Stimulated activated CD4-positive, alpha-beta T cell treated with anti-CD3 and anti-CD28 coated beads, TNF-alpha, amount 100 ng/mL, for 48 hours (primary cell): ENCODE measurements around the gene ZNF283.
"Not testable (repeated sequence)": the region's sequence is repeated elsewhere in the genome, so short reads cannot be mapped to it uniquely, and the experiment has no call there.

Source experiments
- DNase-seq, 3 donors: peaks; one replicate each; pipeline ENCODE4 v3.0.0-alpha.2; 2020; ENCODE audit warnings: low read depth in 3 of 3

Gene ZNF283

DNA sequence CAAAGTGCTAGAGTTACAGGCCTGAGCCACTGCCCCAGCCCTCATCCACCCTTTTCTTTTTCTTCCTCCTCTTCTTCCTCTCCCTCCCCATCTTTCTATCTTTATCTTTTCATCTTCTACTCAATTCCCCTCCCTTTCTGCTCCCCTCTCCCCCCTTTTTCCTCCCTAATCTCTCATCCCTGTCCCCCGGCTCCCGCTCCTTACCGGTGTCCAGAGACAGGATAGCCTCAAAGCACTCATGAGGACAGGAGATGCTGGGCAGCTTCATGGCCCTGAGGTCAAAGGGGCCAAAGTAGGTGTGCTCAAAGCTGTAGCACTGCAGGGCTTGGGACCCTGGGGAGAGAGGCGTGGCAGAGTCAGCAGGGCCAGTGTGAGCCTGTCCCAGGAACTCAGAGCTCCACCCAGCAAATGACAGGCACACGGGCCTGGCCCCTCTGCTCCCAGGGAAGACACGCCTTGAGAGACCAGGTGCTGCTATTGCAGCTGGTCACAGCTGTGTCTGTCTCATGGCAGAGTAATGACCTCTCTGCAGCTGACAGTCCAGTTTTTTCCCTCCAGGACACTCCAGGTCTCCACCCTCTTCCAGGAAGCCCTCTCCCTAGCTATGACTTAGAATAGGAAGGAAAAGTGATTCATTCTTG is 27.5 kb upstream of the ZNF283 start:
- no peak for DNase-seq

DNA sequence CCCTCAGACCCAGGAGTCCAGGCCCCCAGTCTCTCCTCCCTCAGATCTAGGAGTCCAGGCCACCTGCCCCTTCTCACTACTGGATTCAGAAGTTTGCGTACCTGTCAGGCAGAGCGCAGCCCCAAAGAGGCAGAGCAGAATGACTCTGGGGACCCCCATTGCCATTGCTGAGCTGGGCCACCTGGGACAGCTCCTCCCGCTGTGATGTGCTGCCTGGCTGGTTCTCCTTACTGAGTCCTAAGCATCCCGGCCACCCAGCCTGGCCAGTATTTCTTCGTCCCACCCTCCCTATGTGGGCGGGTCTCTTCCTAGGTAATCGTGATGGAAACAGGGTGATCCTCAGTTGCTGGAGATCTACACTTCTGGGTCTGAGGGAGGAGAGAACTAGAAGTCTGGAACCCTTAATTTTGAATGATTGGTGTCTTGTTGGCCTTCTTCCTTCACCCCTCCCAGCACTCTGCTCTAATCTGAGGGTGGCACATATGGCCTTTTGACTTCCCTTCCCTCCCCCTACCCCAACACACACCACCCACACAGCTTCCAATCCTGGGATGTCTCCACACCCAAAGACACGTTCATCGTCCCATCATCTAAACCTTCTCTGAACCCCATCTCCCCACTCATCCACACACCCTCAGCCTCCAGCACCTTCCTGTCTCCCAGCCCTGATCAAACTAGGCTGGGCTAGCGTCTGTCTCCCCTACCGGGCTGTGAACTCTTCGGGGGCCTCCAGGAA is 24.7 kb upstream of the ZNF283 start, which contains the start of gene LYPD5:
TSS of gene LYPD5 (minus strand) at position 232 of the 736 bp plus-strand sequence. CDS start at position 165, 67 bp downstream.
- no peak for DNase-seq

DNA sequence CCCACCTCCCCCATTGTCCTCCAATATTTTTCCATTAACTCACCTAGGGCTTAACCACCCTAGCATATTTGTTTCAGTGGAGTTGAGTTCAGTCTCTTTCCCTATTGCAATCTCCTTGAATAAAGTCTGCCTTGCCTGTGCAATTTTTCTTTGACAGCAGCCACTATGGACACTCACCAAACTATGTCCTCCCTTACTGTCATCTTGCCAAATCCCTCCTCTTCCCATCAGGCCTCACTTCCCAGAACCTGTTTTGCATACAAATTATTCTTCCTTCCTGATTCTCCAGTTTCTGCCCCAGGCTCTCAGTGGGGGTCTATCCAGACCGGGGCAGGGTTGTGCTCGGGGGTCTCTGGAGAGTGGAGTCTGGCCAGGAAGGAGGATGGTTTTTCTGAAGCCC is 22.7 kb upstream of the ZNF283 start:
- no peak for DNase-seq

DNA sequence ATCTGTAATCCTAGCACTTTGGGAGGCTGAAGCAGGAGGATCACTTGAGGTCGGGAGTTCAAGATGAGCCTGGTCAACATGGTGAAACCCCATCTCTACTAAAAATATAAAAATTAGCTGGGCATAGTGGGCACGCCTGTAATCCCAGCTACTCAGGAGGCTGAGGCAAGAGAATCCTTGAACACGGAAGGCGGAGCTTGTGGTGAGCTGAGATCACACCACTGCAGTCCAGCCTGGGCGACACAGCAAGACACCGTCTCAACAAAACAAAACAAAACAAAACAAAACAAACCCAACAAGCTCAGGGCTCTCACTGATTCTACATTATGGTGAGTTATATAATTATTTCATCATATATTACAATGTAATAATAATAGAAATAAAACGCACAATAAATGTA is 20.7 kb upstream of the ZNF283 start:
- not testable (repeated sequence) for DNase-seq

DNA sequence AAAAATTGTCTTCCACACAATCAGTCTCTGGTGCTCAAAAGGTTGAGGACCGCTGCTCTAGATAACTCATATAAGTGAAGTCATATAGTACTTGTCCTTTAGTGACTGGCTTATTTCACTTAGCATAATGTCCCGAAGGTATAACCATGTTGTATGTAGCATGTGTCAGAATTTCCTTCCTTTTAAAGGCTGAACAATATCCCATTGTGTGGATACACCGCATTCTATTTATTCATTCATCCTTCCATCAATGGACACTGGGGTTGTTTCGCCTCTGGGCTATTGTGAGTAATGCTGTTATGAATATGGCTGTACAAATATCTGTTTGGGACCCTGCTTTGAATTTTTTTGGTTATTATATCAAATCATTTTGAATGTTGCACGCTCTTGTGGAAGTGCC is 20.3 kb upstream of the ZNF283 start:
- DNase-seq: no peak

DNA sequence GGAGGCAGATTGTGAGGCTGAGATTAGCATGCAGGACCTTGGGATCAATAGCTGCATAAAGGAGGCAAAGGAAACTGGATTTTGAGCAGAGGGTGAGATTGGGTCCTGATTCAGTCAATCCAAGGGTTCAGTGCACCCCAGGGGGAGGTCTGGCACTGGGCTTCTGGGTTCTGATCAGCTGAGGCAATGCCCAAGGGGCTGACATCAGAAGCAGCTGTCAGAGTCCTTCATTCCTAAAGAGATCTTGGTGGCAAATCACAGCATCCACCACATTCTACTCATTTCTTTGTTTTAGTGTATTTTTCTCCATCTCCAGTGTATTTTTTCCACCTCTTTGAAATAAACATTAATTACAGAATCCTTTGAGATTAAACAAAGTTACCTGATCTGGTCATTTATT is 19.5 kb upstream of the ZNF283 start:
- no peak for DNase-seq

DNA sequence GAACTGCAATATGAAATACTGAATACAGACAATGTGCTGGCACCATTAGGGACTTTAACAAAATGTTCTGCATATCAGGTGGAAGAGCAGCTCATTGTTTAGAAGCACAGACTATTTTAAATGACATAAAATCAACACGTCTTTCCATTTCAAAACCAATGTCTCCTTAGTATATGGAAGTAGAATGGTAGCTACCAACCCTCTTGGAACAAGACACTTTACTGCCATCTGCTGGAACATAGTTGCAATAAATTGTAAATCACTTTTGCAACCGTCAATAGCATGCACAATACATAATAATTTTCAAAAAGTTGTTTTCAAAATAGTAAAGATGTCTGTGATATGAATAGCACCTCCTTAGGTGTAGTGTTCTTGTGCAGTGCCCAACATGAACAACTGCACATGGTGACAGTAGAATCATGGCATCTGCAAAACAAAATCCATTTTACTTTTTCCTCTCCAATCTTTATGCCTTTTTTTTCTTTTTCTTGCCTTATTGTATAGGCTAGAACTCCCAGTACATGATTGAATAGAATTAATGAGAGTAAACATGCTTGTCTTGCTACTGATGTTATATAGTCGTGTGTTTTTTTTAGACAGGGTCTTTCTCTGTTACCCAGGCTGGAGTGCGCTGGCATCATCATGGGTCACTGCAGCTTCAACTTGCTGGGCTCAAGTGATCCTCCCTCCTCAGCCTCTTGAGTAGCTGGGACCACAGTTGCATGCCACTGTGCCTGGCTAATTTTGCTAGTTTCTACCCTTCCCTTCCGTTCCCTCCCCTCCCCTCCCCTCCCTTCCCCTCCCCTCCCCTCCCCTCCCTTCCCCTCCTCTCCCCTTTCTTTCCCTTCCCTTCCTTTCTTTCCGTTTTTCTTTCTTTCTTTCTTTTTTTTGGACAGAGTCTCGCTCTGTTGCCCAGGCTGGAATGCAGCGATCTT is 17.1 kb upstream of the ZNF283 start:
- no peak for DNase-seq

DNA sequence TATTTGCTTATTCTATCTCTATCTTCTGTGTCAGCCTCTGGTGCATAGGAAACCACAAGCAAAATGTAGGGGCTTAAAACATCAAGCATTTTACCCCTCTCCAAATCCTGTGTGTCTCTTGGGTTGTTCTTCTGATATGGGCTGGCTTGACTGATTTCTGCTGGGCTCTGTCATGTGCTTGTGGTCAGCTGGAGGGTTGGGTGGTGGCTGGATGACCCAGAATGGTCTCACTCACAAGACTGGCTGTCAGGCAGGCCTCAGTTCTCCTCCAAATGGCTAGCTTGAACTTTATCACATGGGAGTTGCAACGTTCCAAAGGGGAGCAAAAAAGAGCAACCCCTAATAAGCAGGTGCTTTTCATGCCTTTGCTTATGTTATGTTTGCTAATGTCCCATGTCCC is 15.3 kb upstream of the ZNF283 start:
- no peak for DNase-seq

DNA sequence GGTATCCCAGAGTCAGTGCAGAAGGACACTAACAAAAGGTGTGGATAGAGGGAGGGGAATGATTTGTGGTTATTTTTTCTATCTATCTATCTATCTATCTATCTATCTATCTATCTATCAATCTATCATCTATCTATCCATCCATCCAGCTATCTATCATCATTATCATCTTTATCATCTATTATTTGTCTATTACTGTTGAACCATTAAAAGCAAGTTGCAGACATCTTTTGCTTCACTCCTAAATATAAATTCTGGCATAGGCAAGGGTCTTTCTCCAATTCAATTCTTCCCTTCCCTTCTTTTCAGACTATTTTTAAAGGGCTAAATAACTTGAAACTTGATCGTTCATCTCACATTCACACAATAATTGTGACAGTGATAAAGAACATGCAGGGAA is 14.9 kb upstream of the ZNF283 start:
- no peak for DNase-seq

DNA sequence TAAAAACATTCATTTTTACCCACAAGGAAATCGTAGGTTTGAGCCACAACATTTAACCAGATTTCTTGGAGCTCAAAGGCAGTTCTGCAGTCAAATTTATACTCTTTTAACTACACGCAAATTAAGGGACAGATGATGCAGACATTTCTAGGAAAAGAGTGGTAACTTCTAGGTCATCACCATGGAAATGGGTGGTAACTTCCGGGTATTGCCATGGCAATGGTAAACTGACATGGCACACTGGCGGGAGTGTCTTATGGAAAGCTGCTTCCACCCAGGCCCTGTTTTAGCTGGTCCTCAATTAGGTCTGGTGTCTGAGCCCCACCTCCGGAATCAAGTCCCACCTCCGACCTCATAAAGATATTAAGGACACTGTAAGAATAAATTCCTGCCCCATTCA is 14.4 kb upstream of the ZNF283 start:
- no peak for DNase-seq

DNA sequence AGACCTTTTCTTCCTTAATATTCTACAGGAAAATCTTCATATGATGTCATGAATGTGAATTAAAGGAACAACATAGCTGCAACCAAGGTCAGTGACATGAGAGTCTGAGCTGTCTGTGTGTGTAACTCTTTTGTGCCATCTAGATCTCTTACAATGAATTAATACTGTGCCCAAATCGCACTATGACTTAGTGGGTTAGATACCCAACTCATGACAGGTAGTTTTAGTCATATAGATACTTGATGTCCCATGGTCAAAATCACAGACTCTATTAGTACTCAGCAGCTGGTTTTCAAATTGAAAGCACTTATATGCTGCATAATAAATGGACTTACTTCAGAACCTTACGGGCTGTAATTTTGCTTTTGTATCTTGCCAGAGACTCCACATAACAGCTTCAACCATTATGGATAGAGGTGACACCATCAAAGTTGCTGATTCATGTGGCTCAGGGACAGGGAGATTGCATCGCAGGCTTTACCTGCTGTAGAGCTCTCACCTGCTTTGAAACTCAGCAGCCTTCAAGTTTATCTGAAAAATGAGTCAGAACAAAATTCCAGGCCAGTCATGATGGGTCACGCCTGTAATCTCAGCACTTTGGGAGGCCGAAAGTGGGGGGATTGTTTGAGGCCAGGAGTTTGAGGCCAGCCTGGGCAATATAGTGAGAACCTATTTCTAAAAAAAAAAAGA is 12.3 kb upstream of the ZNF283 start:
- no peak for DNase-seq

DNA sequence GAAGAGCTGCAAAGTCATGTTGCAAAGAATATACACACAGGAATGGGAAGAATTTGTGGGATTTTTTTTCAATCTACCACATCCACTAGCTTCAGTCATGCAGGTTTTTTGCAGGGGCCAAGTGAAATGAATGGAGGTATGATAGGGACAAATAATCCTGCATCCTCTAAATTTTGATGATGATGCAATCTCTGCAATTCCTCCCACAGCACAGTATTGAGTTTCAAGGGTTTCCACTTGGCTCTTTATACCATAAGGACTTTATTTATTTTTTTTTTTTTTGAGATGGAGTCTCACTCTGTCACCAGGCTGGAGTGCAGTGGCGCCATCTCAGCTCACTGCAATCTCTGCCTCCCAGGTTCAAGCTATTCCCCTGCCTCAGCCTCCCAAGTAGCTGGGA is 9.7 kb upstream of the ZNF283 start:
- not testable (repeated sequence) for DNase-seq

DNA sequence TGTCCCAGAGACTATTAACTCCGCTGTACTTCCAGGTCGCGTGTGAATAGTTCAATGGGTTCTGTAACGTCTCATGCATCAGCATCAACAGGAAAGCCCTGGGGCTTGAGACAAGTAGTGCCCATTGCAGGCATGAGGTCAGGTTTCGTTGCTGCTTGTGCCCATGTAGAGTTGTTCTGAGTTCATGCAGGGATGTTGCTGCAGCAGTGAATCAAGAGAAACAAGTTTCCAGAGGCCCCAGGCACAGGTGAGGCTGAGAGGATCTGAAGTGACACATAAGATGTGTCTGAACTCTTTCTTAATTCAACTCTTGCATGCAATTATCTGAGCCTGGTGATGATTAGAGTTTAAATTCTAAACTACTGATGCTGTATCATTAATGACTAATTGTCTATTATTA is 8.6 kb upstream of the ZNF283 start:
- DNase-seq: no peak

DNA sequence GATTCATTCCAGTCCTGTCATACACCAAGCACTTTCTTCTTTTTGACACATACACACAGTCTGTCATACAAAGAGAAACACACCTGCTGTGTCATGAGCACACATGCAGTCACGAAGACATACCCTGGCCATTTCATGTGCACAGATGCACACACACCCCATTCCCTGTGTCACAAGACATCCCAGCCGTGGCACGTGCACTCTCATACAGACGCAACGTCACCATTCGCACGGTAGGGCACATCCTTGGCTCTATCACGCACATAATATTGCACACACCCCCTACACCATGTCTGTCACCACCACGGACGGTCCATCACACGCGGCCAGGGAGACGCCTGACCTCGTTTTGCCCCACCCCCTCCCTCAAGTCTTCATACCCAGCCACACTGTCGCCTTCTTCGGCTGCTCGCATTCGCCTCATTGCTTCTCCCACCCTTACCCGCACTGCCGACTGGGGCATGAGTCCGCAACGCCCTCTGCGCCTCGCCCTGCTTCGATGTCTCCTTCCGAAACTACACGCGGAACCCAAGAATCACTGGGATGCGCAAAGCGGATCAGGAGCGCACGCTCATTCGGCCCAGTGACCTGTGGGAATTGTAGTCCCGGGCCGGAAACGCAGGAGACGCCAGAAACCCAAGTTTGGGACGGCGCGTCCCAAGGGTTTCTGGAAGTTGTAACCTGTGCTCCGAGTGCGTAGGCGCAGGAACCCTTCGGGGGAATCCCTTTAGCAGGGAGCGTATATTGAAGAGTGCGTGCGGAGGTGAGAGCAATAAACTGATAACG is 6.8 kb upstream of the ZNF283 start:
- no peak for DNase-seq

DNA sequence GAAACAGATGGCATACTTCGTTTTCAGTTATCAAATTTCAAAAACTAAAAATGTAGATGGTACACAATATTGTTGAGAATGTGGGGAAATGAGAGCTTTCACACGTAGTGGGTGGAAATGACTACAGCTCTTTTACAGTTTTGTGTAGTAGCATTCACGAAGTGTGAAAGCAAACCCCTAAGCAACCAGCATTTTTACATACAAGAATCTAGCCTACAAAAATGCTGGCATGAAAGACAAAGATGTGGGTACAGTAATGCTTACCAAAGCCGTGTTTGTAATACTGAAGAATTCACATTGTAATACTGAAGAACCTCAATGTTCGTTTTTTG is 6.3 kb upstream of the ZNF283 start:
- DNase-seq: no peak

DNA sequence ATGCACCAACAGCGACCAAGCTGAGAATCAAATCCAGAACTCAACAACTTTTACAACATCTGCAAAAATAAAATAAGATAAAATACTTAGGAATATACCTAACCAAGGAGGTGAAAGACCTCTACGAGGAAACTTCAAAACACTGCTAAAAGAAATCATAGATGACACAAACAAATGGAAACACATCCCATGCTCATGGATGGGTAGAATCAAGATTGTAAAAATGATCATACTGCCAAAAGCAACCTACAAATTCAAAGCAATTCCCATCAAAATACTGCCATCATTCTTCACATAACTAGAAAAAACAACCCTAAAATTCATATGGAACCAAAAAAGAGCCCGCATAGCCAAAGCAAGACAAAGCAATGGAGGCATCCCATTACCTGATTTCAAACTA is 3.3 kb upstream of the ZNF283 start:
- DNase-seq: not testable (repeated sequence)

DNA sequence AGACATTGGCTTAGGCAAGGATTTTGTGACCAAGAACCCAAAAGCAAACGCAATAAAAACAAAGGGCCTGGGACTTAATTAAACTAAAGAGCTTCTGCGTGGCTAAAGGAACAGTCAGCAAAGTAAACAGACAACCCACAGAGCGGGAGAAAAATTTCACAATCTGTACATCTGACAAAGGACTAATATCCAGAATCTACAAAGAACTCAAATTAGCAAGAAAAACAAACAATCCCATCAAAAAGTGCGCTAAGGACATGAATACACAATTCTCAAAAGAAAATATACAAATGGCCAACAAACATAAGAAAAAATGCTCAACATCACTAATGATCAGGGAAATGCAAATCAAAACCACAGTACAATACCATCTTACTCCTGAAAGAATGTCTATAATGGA is 2.5 kb upstream of the ZNF283 start:
- not testable (repeated sequence) for DNase-seq

DNA sequence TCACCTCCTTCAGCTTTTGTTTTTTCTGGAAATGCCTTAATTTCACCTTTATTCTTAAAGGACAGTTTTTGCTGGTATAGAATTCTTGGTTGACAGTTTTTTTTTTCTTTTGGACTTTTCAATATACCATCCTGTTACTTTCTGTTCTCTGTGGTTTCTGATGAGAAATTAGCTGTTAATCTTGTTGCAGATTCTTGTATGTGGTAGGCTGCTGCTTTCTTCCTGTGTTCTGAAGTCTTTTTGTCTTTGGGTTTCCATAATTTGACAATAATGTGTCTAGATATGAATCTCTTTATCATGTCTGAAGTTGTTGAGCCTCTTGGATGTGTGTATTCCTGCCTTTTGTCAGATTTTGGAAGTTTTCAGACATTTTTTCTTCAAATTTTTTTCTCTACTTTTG is 12.0 kb downstream of the ZNF283 start:
- no peak for DNase-seq

DNA sequence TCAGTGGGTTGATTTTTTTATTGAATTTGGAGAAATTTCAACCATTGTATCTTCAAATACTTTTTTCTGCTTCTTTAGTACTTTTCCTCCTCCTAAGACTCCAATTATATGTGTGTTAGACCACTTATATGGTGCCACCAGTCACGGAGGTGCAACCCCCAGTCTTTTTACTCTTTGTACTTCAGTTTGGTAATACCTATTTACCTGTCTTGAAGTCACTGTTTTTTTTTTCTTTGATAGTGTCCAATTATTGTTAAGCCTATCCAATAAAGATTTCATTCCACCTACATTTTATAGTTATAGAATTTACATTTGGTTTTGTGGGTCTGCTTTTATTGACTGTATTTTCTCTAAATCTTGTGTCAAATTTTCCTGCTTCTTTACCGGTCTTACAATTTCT is 14.9 kb downstream of the ZNF283 start:
- no peak for DNase-seq

DNA sequence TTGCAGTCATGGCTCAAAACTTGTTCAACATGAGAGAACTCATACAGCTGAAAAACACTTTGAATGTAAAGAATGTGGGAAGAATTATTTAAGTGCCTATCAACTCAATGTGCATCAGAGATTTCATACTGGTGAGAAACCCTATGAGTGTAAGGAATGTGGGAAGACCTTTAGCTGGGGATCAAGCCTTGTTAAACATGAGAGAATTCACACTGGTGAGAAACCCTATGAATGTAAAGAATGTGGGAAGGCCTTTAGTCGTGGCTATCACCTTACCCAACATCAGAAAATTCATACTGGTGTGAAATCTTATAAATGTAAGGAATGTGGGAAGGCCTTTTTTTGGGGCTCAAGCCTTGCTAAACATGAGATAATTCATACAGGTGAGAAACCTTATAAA is 20.1 kb downstream of the ZNF283 start:
- DNase-seq: no peak

DNA sequence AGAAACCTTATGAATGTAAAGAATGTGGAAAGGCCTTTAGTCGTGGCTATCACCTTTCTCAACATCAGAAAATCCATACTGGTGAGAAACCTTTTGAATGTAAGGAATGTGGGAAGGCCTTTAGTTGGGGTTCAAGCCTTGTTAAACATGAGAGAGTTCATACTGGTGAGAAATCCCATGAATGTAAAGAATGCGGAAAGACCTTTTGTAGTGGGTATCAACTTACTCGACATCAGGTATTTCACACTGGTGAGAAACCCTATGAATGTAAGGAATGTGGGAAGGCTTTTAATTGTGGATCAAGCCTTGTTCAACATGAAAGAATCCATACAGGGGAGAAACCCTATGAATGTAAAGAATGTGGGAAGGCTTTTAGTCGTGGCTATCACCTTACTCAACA is 20.8 kb downstream of the ZNF283 start:
- no peak for DNase-seq
